IPS-18a (cell line): ENCODE results near the gene CAMK2D.

Source experiments
- H3K27ac ChIP-seq: one replicate; pipeline ENCODE4 v1.5.1; 2013; ENCODE audit warnings: low read length
- H3K27me3 ChIP-seq: one replicate; pipeline ENCODE4 v1.6.1; 2013; ENCODE audit warnings: mild to moderate bottlenecking, low read length; ENCODE audit not compliant: control insufficient read depth, insufficient read depth
- H3K36me3 ChIP-seq: one replicate; pipeline ENCODE4 v1.6.1; 2013; ENCODE audit warnings: low read depth, low read length; ENCODE audit not compliant: control insufficient read depth
- H3K4me1 ChIP-seq: one replicate; pipeline ENCODE4 v1.6.1; 2013; ENCODE audit warnings: low read depth, low read length; ENCODE audit not compliant: control insufficient read depth
- H3K4me3 ChIP-seq: one replicate; pipeline ENCODE4 v1.5.1; 2013; ENCODE audit warnings: low read length
- H3K9ac ChIP-seq: one replicate; pipeline ENCODE4 v1.6.1; 2013; ENCODE audit warnings: mild to moderate bottlenecking, low read length, moderate library complexity
- H3K9me3 ChIP-seq: one replicate; pipeline ENCODE4 v1.6.1; 2013; ENCODE audit warnings: low read depth, low read length; ENCODE audit not compliant: control insufficient read depth

CAMK2D gene

GRCh38 chr4:113576947-113577678 is 184.4 kb downstream of the CAMK2D start:
- Histone ChIP-seq H3K4me3 (no peak overlapping the region), H3K27me3 (no peaks in the 10 kb centered on the region), H3K9me3 (no peaks in the 10 kb centered on the region), H3K27ac (no peak overlapping the region), H3K9ac (no peak overlapping the region), H3K36me3 (no peaks in the 10 kb centered on the region), H3K4me1 (peaks cover 6% of the 10 kb centered on the region)

- Histone ChIP-seq H3K27ac (no peak overlapping the region), H3K9ac (no peak overlapping the region), H3K9me3 (no peaks in the 10 kb centered on the region), H3K27me3 (no peaks in the 10 kb centered on the region), H3K4me1 (peaks cover 6% of the 10 kb centered on the region), H3K36me3 (no peaks in the 10 kb centered on the region), H3K4me3 (no peak overlapping the region)
Observed at GRCh38 chr4:113575401-113575800, 186.1 kb downstream of the CAMK2D start.

DNA sequence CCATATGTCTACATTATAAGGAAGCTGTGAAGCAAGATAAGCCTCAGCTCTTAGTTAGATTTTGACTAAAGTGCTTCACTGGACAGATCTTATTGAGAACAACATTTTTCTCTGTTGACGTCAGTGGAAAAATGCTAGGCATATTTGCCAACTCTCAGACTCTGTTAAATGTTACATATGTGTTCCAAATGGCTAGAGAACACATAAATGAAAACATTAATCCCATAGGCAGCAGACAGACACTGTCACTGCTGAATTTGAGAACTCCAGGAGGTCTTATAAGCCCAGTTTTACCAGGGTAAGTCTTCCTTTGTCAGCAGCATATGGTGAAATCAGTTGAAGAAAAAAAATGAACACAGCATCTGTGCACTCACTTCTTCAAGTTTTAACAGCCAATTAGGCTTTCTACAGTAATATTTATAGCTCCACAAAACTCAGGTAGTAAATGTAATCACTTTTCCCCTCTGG is 186.9 kb downstream of the CAMK2D start:
- Histone ChIP-seq H3K4me3 (no peak overlapping the region), H3K9me3 (no peaks in the 10 kb centered on the region), H3K4me1 (peaks cover 6% of the 10 kb centered on the region), H3K36me3 (no peaks in the 10 kb centered on the region), H3K9ac (no peak overlapping the region), H3K27me3 (no peaks in the 10 kb centered on the region), H3K27ac (no peak overlapping the region)

GRCh38 chr4:113572620-113573019 is 188.9 kb downstream of the CAMK2D start:
- Histone ChIP-seq H3K36me3 (no peaks in the 10 kb centered on the region), H3K27me3 (no peaks in the 10 kb centered on the region), H3K4me3 (no peak overlapping the region), H3K4me1 (peaks cover 6% of the 10 kb centered on the region), H3K9me3 (no peaks in the 10 kb centered on the region), H3K9ac (no peak overlapping the region), H3K27ac (no peak overlapping the region)

GRCh38 chr4:113566015-113566795 is 195.3 kb downstream of the CAMK2D start:
- no peaks in the 10 kb centered on the region for H3K9me3 ChIP-seq
- no peak overlapping the region for H3K27ac ChIP-seq
- H3K4me3 ChIP-seq: no peak overlapping the region
- no peak overlapping the region for H3K9ac ChIP-seq
- no peaks in the 10 kb centered on the region for H3K36me3 ChIP-seq
- H3K4me1 ChIP-seq: no peaks in the 10 kb centered on the region
- H3K27me3 ChIP-seq: no peaks in the 10 kb centered on the region

GRCh38 chr4:113565702-113566012 is 195.9 kb downstream of the CAMK2D start:
- H3K36me3 ChIP-seq: no peaks in the 10 kb centered on the region
- no peak overlapping the region for H3K27ac ChIP-seq
- no peak overlapping the region for H3K4me3 ChIP-seq
- no peaks in the 10 kb centered on the region for H3K27me3 ChIP-seq
- H3K9ac ChIP-seq: no peak overlapping the region
- no peaks in the 10 kb centered on the region for H3K9me3 ChIP-seq
- no peaks in the 10 kb centered on the region for H3K4me1 ChIP-seq

GRCh38 chr4:113564493-113564892 is 197.0 kb downstream of the CAMK2D start:
- Histone ChIP-seq H3K9ac (no peak overlapping the region), H3K27ac (no peak overlapping the region)

GRCh38 chr4:113563691-113564378 is 197.7 kb downstream of the CAMK2D start:
- Histone ChIP-seq H3K4me3 (no peak overlapping the region), H3K27me3 (no peaks in the 10 kb centered on the region), H3K27ac (no peak overlapping the region), H3K9ac (no peak overlapping the region), H3K4me1 (peaks cover 12% of the 10 kb centered on the region), H3K36me3 (no peaks in the 10 kb centered on the region), H3K9me3 (no peaks in the 10 kb centered on the region)

More at GRCh38 chr4:113564493-113564892, 197.0 kb downstream of the CAMK2D start:
- H3K4me1 ChIP-seq: peaks cover 10% of the 10 kb centered on the region
- H3K36me3 ChIP-seq: no peaks in the 10 kb centered on the region
- no peaks in the 10 kb centered on the region for H3K9me3 ChIP-seq
- H3K4me3 ChIP-seq: no peak overlapping the region
- no peaks in the 10 kb centered on the region for H3K27me3 ChIP-seq

DNA sequence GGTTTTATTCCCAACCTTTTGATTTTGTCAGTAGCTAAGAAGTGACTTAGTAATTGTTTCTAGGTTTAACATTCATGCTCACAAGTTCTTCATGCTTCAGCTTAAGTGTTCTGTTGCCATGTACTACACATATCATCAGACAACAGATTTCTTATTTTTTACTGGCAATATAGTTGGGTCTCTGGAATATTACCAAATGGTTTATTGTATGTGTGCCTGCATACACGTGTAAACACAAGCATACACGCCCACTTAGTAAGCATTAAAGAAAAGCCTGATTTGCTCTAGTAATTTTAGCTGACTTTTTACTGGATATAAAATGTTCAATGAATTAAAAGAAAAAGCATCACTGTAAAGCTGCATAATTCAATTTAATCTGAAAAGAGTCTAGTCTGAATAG is 199.8 kb downstream of the CAMK2D start:
- H3K4me1 ChIP-seq: peaks cover 12% of the 10 kb centered on the region
- no peak overlapping the region for H3K4me3 ChIP-seq
- no peaks in the 10 kb centered on the region for H3K36me3 ChIP-seq
- no peaks in the 10 kb centered on the region for H3K27me3 ChIP-seq
- no peak overlapping the region for H3K27ac ChIP-seq
- no peaks in the 10 kb centered on the region for H3K9me3 ChIP-seq
- no peak overlapping the region for H3K9ac ChIP-seq

DNA sequence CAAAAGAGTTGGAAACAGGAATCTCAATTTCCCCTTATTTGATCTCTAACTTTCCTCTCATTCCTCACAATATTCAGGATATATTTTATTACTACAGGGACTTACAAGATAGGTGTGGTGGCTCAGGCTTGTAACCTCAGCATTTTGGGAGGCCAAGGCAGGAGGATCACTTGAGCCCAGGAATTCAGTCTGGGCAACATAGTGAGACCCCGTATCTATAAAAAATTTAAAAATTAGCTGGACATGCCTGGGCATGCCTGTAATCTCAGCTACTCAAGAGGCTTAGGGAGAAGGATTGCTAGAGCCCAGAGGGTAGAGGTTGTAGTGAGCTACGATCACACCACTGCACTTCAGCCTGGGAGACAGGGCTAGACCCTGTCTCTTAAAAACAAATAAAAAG is 200.4 kb downstream of the CAMK2D start:
- Histone ChIP-seq H3K36me3 (no peaks in the 10 kb centered on the region), H3K9ac (no peak overlapping the region), H3K4me3 (no peak overlapping the region), H3K27ac (no peak overlapping the region), H3K4me1 (peaks cover 12% of the 10 kb centered on the region), H3K9me3 (no peaks in the 10 kb centered on the region), H3K27me3 (no peaks in the 10 kb centered on the region)

GRCh38 chr4:113560579-113560978 is 201.0 kb downstream of the CAMK2D start:
- Histone ChIP-seq H3K9ac (no peak overlapping the region), H3K9me3 (no peaks in the 10 kb centered on the region), H3K36me3 (no peaks in the 10 kb centered on the region), H3K4me1 (peaks cover 12% of the 10 kb centered on the region), H3K27ac (no peak overlapping the region), H3K27me3 (no peaks in the 10 kb centered on the region), H3K4me3 (no peak overlapping the region)
